SK-N-SH (cell line): ENCODE data around the gene LKAAEAR1.

Experiments
- JUND ChIP-seq: IDR thresholded peaks from 2 replicates; pipeline ENCODE4 v1.4.0; 2012
- MXI1 ChIP-seq: IDR thresholded peaks from 2 replicates; pipeline ENCODE4 v1.6.1; 2012; ENCODE audit warnings: mild to moderate bottlenecking, low read depth, low read length, improper control_type of control experiment
- SMC3 ChIP-seq: IDR thresholded peaks from 2 replicates; pipeline ENCODE4 v1.6.1; 2012; ENCODE audit warnings: low read depth, low read length, improper control_type of control experiment
- TAF1 ChIP-seq: IDR thresholded peaks from 2 replicates; pipeline ENCODE4 v1.6.1; 2012; ENCODE audit warnings: low read depth, mild to moderate bottlenecking, low read length, moderate library complexity, borderline replicate concordance
- TCF12 ChIP-seq: IDR thresholded peaks from 2 replicates; pipeline ENCODE4 v1.4.0; 2012
- YY1 ChIP-seq: IDR thresholded peaks from 2 replicates; pipeline ENCODE4 v1.4.0; 2012; ENCODE audit warnings: low read depth, mild to moderate bottlenecking
- TF ChIP-seq, protein P1 (sequence below): fragments of 200-600 bp; sonication (generic); IDR thresholded peaks from 2 replicates; pipeline ENCODE4 v1.6.1; 2017; ENCODE audit warnings: antibody characterized with exemption, mild to moderate bottlenecking, moderate library complexity
- TF ChIP-seq, protein P2 (sequence below): IDR thresholded peaks from 2 replicates; pipeline ENCODE4 v1.4.0; 2012; ENCODE audit warnings: low read depth

DNA sequence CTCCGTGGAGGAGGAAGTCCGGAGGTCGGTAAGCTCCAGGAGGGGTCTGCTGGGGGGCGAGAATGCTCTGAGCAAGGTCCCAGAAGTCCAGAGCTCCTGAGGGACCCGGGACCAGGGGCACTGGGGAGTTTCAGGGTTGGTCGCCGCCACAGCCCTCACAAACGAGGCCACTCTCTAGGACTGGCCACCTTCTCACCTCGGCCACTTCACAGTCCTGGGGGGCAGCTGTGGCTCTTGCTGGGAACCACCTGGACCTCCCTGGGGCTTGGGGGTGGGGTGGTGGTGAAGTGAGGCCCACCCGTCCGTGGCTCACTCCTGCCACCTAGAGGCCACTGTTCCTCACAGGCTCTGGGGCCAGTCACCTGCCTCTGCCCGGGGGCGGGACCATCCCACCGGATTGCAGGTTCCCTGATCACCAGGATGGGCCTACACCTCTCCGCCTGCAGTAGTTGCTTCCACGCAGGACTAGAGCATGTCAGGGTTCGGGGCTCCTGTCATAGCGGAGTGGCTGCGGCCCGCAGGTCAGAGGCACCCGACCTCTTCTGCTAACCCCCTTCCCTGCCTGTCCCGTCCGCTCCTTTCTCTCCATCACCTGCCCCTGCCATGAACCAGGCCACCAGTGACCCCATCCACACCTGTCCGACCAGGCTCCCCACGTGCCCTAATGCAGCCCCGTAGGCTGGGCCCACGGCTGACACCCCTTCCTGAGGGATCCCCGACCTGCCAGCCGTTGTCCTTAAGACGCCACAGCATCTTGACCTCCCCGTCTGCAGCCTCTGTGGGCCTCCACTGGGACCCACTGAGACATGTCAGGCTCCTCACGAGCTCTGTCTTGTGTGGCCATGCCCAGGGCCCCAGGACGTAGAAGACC, 26.3 kb downstream of the LKAAEAR1 start:
- TF ChIP-seq JUND (no peak), TCF12 (no peak), MXI1 (no peak), YY1 (no peak), SMC3 (peak; percentile 60), TAF1 (no peak)
- TF ChIP-seq, protein P1, sequence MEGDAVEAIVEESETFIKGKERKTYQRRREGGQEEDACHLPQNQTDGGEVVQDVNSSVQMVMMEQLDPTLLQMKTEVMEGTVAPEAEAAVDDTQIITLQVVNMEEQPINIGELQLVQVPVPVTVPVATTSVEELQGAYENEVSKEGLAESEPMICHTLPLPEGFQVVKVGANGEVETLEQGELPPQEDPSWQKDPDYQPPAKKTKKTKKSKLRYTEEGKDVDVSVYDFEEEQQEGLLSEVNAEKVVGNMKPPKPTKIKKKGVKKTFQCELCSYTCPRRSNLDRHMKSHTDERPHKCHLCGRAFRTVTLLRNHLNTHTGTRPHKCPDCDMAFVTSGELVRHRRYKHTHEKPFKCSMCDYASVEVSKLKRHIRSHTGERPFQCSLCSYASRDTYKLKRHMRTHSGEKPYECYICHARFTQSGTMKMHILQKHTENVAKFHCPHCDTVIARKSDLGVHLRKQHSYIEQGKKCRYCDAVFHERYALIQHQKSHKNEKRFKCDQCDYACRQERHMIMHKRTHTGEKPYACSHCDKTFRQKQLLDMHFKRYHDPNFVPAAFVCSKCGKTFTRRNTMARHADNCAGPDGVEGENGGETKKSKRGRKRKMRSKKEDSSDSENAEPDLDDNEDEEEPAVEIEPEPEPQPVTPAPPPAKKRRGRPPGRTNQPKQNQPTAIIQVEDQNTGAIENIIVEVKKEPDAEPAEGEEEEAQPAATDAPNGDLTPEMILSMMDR = peak; percentile 80
- TF ChIP-seq, protein P2, sequence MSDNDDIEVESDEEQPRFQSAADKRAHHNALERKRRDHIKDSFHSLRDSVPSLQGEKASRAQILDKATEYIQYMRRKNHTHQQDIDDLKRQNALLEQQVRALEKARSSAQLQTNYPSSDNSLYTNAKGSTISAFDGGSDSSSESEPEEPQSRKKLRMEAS = no peak
